D721Med (cell line): ENCODE results near the gene ALOXE3.
"Not testable (repeated sequence)": the region's sequence is repeated elsewhere in the genome, so short reads cannot be mapped to it uniquely, and the experiment has no call there.

ENCODE experiments used
- DNase-seq: peaks from one replicate; pipeline ENCODE4 v3.0.0; 2011; ENCODE audit warnings: low spot score; ENCODE audit not compliant: insufficient read length
- FAIRE-seq: peaks from 2 replicates; lab custom pipeline; 2011; peaks lifted over from hg19 to GRCh38; lab: Jason Lieb, UNC
- CTCF ChIP-seq: IDR thresholded peaks from 2 replicates; pipeline ENCODE4 v1.5.1; 2012; ENCODE audit warnings: mild to moderate bottlenecking, control low read depth; ENCODE audit not compliant: insufficient read depth; ENCODE audit errors: missing control alignments

Gene ALOXE3

GRCh38 chr17:8109661-8110455 is 8.5 kb downstream of the ALOXE3 start:
- peak; percentile 65 for DNase-seq
- peak; percentile 37 for TF ChIP-seq CTCF
- no peak for FAIRE-seq

GRCh38 chr17:8108972-8109660 is 9.2 kb downstream of the ALOXE3 start:
- FAIRE-seq (no peak), DNase-seq (no peak)
- no peak for TF ChIP-seq CTCF

DNA sequence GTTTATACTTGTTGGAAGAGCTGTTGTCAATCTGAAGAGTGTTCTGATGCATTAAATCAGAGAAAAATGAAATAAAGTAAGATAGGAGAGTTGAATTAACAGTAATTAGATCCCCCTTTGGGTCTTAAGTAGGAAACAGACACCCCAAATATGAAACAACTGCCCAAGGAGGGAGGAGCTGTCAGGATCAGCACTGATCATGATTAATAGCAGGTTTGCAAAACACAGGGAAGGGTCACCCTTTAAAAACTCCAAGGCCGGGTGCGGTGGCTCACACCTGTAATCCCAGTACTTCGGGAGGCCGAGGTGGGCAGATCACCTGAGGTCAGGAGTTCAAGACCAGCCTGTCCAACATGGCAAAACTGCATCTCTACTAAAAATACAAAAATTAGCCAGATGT is 11.3 kb downstream of the ALOXE3 start:
- FAIRE-seq, DNase-seq: not testable (repeated sequence)

DNA sequence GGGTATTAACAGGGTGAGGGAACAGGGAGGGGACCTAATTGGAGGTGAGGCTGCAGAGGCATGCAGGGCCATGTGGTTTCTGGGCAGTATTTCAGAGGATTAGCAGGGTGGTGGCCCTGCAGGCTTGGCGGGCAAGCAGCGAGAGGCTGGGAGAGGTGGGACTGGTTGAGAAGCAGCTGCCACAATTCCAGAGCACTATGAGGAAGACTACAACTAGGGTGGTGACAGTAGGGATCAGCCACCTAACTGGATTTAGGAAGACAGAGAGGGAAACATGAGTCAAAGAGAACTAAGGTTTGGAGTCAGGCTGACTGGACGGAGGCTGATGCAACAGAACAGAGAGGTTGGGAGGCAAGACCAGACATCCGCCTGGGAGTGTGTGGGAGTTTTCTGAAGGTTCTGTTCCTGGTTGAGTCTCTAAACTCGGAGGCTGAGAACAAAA is 12.3 kb downstream of the ALOXE3 start:
- DNase-seq (no peak), FAIRE-seq (no peak)
- no peak for TF ChIP-seq CTCF

GRCh38 chr17:8104911-8105310 is 13.4 kb downstream of the ALOXE3 start:
- no peak for TF ChIP-seq CTCF
- no peak for FAIRE-seq

GRCh38 chr17:8103549-8103948 is 14.8 kb downstream of the ALOXE3 start:
- DNase-seq (no peak), FAIRE-seq (no peak)
- no peak for TF ChIP-seq CTCF

More at GRCh38 chr17:8104911-8105310, 13.4 kb downstream of the ALOXE3 start:
- no peak for DNase-seq

GRCh38 chr17:8101721-8102120 is 16.6 kb downstream of the ALOXE3 start:
- DNase-seq (no peak), FAIRE-seq (no peak)
- TF ChIP-seq CTCF: no peak
